Natural killer cell treated with Interleukin-12 subunit alpha and Interleukin-12 subunit beta and Interleukin-15 and Interleukin-18, amount 100 ng/mL, for 72 hours (primary cell): ENCODE results near the gene CDC14B. TPM values are rescaled to one million over a fixed set of nuclear protein-coding genes. Genes with fewer than 3 reads are reported as not detected.
"Not testable (repeated sequence)": the region's sequence is repeated elsewhere in the genome, so short reads cannot be mapped to it uniquely, and the experiment has no call there.

Experiments
- ATAC-seq, 2 donors: fragments of 150-1000 bp; cut with Tn5 transposase in 1 of 2; sonication (Bioruptor Pico), chemical (Tn5 transposase) in 1 of 2; 2 replicates each; pipeline ENCODE4 v1.10.0; 2021
- DNase-seq: peaks from one replicate; pipeline ENCODE4 v3.0.0; 2022; ENCODE audit warnings: low spot score
- H3K27ac Mint-ChIP-seq, 2 donors: 1 replicate in 1 of 2; 2 replicates in 1 of 2; pipeline ENCODE4 v1.8.0; 2022; ENCODE audit warnings: mixed read lengths in 2 of 2, mild to moderate bottlenecking in 1 of 2, moderate library complexity in 1 of 2
- H3K27me3 Mint-ChIP-seq, 2 donors: 1 replicate in 1 of 2; 2 replicates in 1 of 2; pipeline ENCODE4 v1.8.0; 2022; ENCODE audit warnings: mixed read lengths in 2 of 2
- H3K36me3 Mint-ChIP-seq: one replicate; pipeline ENCODE4 v1.8.0; 2022; ENCODE audit warnings: mixed read lengths
- H3K4me1 Mint-ChIP-seq, 2 donors: 1 replicate in 1 of 2; 2 replicates in 1 of 2; pipeline ENCODE4 v1.8.0; 2022; ENCODE audit warnings: low read depth in 2 of 2, mixed read lengths in 2 of 2, mild to moderate bottlenecking in 1 of 2
- H3K4me3 Mint-ChIP-seq: one replicate; pipeline ENCODE4 v1.8.0; 2022; ENCODE audit warnings: mixed read lengths
- H3K9me3 Mint-ChIP-seq: 2 replicates; pipeline ENCODE4 v1.8.0; 2022; ENCODE audit warnings: mixed read lengths
- total RNA-seq, 2 donors: library from RNA; stranded (reverse); gene quantifications; one replicate each; pipeline ENCODE4 v1.2.3, GENCODE V29; 2022

Gene CDC14B
- total RNA-seq, 2 donors from 2014 or later: 0.45 to 3.1 TPM

GRCh38 chr9:96646081-96646991 lies 26.7 kb upstream of the CDC14B start:
- no peaks in the 10 kb centered on the region for H3K27me3 Mint-ChIP-seq
- ATAC-seq: no peak
- H3K4me1 Mint-ChIP-seq: peaks cover 6% of the 10 kb centered on the region in 2 donors
- H3K36me3 Mint-ChIP-seq: peaks cover 13% of the 10 kb centered on the region
- no peak for DNase-seq
- no peak overlapping the region for H3K27ac Mint-ChIP-seq
- no peak overlapping the region for H3K4me3 Mint-ChIP-seq
- H3K9me3 Mint-ChIP-seq: no peaks in the 10 kb centered on the region

DNA sequence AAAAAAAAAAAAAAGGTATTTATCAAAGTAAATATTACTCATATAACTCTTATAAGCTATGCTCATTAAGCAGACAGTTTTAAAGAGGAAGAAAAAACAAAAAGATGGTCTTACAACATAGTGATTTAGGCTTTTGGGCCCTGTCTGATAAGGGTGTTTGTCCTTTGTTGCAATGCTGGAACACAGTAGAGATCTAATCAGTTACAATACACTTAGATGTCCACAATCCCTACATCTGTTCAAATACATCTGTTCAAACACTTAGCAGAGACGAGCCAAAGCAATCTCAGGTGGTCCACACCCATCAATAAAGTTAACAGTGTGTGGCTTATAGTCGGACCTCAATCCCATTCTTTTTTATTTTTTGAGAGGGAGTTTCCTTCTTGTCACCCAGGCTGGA lies 24.5 kb upstream of the CDC14B start:
- H3K36me3 Mint-ChIP-seq: peaks cover 6% of the 10 kb centered on the region
- no peaks in the 10 kb centered on the region for H3K4me1 Mint-ChIP-seq
- H3K4me3 Mint-ChIP-seq: no peak overlapping the region
- no peak overlapping the region for H3K27ac Mint-ChIP-seq
- H3K9me3 Mint-ChIP-seq: no peaks in the 10 kb centered on the region
- no peaks in the 10 kb centered on the region for H3K27me3 Mint-ChIP-seq
- ATAC-seq (no peak), DNase-seq (no peak)

GRCh38 chr9:96641514-96641913 lies 21.9 kb upstream of the CDC14B start:
- Mint-ChIP-seq H3K36me3 (no peaks in the 10 kb centered on the region), H3K27me3 (peaks cover 0 to 3% of the 10 kb centered on the region in 2 donors), H3K4me1 (no peaks in the 10 kb centered on the region), H3K9me3 (no peaks in the 10 kb centered on the region), H3K27ac (no peak overlapping the region), H3K4me3 (no peak overlapping the region)
- ATAC-seq (no peak), DNase-seq (no peak)

DNA sequence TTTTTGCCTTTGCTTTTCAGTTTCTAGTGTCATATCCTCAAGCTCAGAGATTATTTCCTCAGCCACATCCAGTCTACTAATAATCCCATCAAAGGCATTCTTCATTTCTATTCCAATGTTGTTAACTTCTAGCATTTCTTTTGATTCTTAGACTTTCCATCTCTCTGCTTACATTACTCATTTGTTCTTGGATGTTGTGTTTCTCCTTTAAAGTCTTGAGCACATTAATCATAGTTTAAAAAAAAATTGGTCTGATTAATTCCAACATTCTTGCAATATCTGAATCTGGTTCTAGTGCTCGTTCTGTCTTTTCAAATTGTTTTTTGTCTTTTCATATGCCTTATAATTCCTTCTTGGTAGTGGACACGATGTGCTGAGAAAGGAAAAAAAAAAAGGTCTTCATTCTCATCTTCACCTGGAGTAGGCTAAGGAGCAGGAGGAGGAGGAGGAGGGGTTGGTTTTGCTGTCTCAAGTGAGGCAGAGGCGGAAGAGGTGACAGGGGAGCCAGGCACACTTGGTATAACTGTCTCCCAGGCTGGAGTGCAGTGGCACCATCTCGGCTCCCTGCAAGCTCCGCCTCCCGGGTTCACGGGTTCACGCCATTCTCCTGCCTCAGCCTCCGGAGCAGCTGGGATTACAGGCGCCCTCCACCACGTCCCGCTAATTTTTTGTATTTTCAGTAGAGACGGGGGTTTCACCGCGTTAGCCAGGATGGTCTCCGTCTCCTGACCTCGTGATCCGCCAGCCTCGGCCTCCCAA lies 19.1 kb upstream of the CDC14B start:
- Mint-ChIP-seq H3K27me3 (peaks cover 0 to 8% of the 10 kb centered on the region in 2 donors), H3K4me3 (no peak overlapping the region), H3K27ac (no peak overlapping the region), H3K4me1 (no peaks in the 10 kb centered on the region), H3K36me3 (no peaks in the 10 kb centered on the region), H3K9me3 (no peaks in the 10 kb centered on the region)
- DNase-seq (no peak), ATAC-seq (no peak)

DNA sequence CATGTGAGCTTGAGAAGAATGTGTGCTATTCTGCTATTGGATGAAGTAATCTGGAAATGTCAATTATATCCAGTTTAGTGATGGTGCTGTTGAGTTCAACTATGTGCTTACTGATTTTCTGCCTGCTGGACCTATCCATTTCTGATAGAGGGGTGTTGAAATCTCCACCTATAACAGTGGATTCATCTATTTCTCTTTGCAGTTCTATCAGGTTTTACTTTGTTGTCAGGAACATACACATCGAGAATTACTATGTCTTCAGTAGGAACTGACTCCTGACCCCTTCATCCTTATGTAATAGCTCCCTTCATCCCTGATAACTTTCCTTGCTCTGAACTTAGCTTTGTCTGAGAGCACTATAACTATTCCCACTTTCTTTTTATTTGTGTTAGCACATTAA lies 16.7 kb upstream of the CDC14B start:
- DNase-seq (no peak), ATAC-seq (no peak)
- Mint-ChIP-seq H3K36me3 (no peaks in the 10 kb centered on the region), H3K27me3 (peaks cover 7 to 8% of the 10 kb centered on the region in 2 donors), H3K27ac (no peak overlapping the region), H3K4me3 (no peak overlapping the region), H3K4me1 (no peaks in the 10 kb centered on the region), H3K9me3 (no peaks in the 10 kb centered on the region)

- H3K9me3 Mint-ChIP-seq, ATAC-seq, H3K4me3 Mint-ChIP-seq, H3K36me3 Mint-ChIP-seq, H3K27ac Mint-ChIP-seq, DNase-seq, H3K4me1 Mint-ChIP-seq: not testable (repeated sequence)
- H3K27me3 Mint-ChIP-seq: peaks cover 14 to 17% of the 10 kb centered on the region in 2 donors
Observed at GRCh38 chr9:96633579-96633978, 13.9 kb upstream of the CDC14B start.

- H3K27ac Mint-ChIP-seq: no peak overlapping the region
- no peaks in the 10 kb centered on the region for H3K9me3 Mint-ChIP-seq
- H3K27me3 Mint-ChIP-seq: peaks cover 13 to 15% of the 10 kb centered on the region in 2 donors
- H3K36me3 Mint-ChIP-seq: no peaks in the 10 kb centered on the region
- H3K4me1 Mint-ChIP-seq: peaks cover 0 to 5% of the 10 kb centered on the region in 2 donors
- no peak for ATAC-seq
- DNase-seq: no peak
- no peak overlapping the region for H3K4me3 Mint-ChIP-seq
Observed at GRCh38 chr9:96626912-96627311, 7.3 kb upstream of the CDC14B start.

- DNase-seq (no peak), ATAC-seq (no peak)
- Mint-ChIP-seq H3K27me3 (peaks cover 22 to 30% of the 10 kb centered on the region in 2 donors), H3K9me3 (no peaks in the 10 kb centered on the region), H3K27ac (no peak overlapping the region), H3K4me1 (peaks cover 0 to 5% of the 10 kb centered on the region in 2 donors), H3K4me3 (no peak overlapping the region), H3K36me3 (no peaks in the 10 kb centered on the region)
Observed at GRCh38 chr9:96621618-96622017, 2.0 kb upstream of the CDC14B start.

GRCh38 chr9:96620832-96621269 lies 1.2 kb upstream of the CDC14B start:
- Mint-ChIP-seq H3K27ac (no peak overlapping the region), H3K9me3 (no peaks in the 10 kb centered on the region), H3K4me1 (peaks cover 0 to 5% of the 10 kb centered on the region in 2 donors), H3K36me3 (no peaks in the 10 kb centered on the region), H3K4me3 (peak overlapping the region; percentile 59), H3K27me3 (peaks cover 24 to 31% of the 10 kb centered on the region in 2 donors)
- ATAC-seq (no peak), DNase-seq (no peak)

GRCh38 chr9:96620181-96620514 lies 505 bp upstream of the CDC14B start:
- ATAC-seq: no peak
- DNase-seq: no peak
- H3K36me3 Mint-ChIP-seq: no peaks in the 10 kb centered on the region
- H3K4me1 Mint-ChIP-seq: peaks cover 0 to 5% of the 10 kb centered on the region in 2 donors
- no peak overlapping the region for H3K27ac Mint-ChIP-seq
- no peaks in the 10 kb centered on the region for H3K9me3 Mint-ChIP-seq
- H3K27me3 Mint-ChIP-seq: peaks cover 29 to 36% of the 10 kb centered on the region in 2 donors
- H3K4me3 Mint-ChIP-seq: peak overlapping the region; percentile 59

DNA sequence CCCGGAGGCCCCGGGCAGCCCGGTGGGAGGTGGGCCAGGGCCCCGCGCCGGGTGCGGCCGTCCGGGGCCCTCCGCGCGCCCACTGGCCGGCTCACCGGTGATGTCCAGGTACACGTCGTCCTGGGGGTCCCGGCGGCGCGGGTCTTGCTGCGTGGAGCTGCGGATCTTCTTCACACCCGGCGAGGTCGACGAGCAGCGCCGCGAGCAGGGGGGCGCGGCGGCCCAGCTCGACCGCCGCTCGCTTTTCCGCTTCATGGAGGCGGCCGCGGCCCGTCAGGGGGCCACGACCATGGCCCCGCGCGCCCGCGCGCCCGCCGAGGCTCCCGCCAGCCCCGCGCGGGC lies 548 bp downstream of the CDC14B start:
- no peak overlapping the region for H3K4me3 Mint-ChIP-seq
- H3K9me3 Mint-ChIP-seq: no peaks in the 10 kb centered on the region
- peaks cover 34 to 41% of the 10 kb centered on the region in 2 donors for H3K27me3 Mint-ChIP-seq
- DNase-seq (no peak), ATAC-seq (peak in 1 of 2 donors; percentile 28)
- no peaks in the 10 kb centered on the region for H3K36me3 Mint-ChIP-seq
- peaks cover 0 to 5% of the 10 kb centered on the region in 2 donors for H3K4me1 Mint-ChIP-seq
- H3K27ac Mint-ChIP-seq: no peak overlapping the region

GRCh38 chr9:96618209-96619123 lies 1.2 kb downstream of the CDC14B start:
- Mint-ChIP-seq H3K4me1 (peaks cover 0 to 5% of the 10 kb centered on the region in 2 donors), H3K9me3 (no peaks in the 10 kb centered on the region), H3K27me3 (peaks cover 35 to 45% of the 10 kb centered on the region in 2 donors), H3K27ac (no peak overlapping the region), H3K4me3 (peak overlapping the region; percentile 40), H3K36me3 (no peaks in the 10 kb centered on the region)
- peak in 1 of 2 donors; percentile 18 for ATAC-seq
- no peak for DNase-seq

GRCh38 chr9:96617439-96618185 lies 2.0 kb downstream of the CDC14B start:
- peaks cover 40 to 54% of the 10 kb centered on the region in 2 donors for H3K27me3 Mint-ChIP-seq
- no peaks in the 10 kb centered on the region for H3K36me3 Mint-ChIP-seq
- H3K9me3 Mint-ChIP-seq: no peaks in the 10 kb centered on the region
- H3K4me3 Mint-ChIP-seq: peak overlapping the region; percentile 40
- H3K27ac Mint-ChIP-seq: no peak overlapping the region
- DNase-seq (no peak), ATAC-seq (no peak)
- peaks cover 0 to 5% of the 10 kb centered on the region in 2 donors for H3K4me1 Mint-ChIP-seq
